Lower lobe of right lung (tissue), 2 donors: ENCODE data around the gene CHMP3. TPM values are rescaled to one million over a fixed set of nuclear protein-coding genes. Genes with fewer than 3 reads are reported as not detected.

Experiments
- ATAC-seq, 2 donors: fragments of 200-7000 bp; cut with Tn5 transposase; one replicate each; pipeline ENCODE4 v1.9.1; 2020 to 2022; ENCODE audit warnings: mild to moderate bottlenecking in 2 of 2, moderate library complexity in 2 of 2
- DNase-seq: peaks from one replicate; pipeline ENCODE4 v3.0.0-alpha.2; 2020
- H3K27ac ChIP-seq: fragments of 200-600 bp; one replicate; pipeline ENCODE4 v1.8.0; 2022
- H3K27me3 ChIP-seq: fragments of 200-600 bp; one replicate; pipeline ENCODE4 v1.8.0; 2022; ENCODE audit warnings: low read depth
- H3K36me3 ChIP-seq: fragments of 200-600 bp; one replicate; pipeline ENCODE4 v1.8.0; 2022; ENCODE audit warnings: mild to moderate bottlenecking
- H3K4me1 ChIP-seq: fragments of 200-600 bp; one replicate; pipeline ENCODE4 v1.8.0; 2022
- H3K4me3 ChIP-seq: fragments of 200-600 bp; one replicate; pipeline ENCODE4 v1.8.0; 2022; ENCODE audit warnings: mild to moderate bottlenecking
- H3K9me3 ChIP-seq: fragments of 200-600 bp; one replicate; pipeline ENCODE4 v1.8.0; 2022
- CTCF ChIP-seq: fragments of 200-600 bp; IDR thresholded peaks from one replicate; pipeline ENCODE4 v1.8.0; 2022; ENCODE audit warnings: antibody characterized with exemption, mild to moderate bottlenecking
- intact Hi-C: fragments of 100-400 bp; cut with DNase I; formaldehyde crosslinking; loops from one replicate; pipeline ENCODE4 v1.11.0; 2022
- total RNA-seq: library from RNA; stranded (reverse); fragmentation: NEBNext Ultra II Directional; extraction: Animal tissue kit (Norgen Biotek cat#: 25700); gene quantifications from one replicate; pipeline ENCODE4 v1.2.1, GENCODE V29; 2021
- donor health status: DM: no; HTN: yes; CAD: no; lungs with severe emphysema.

The CHMP3 gene
- total RNA-seq, 1 donor from 2014 or later = 140 TPM

GRCh38 chr2:86454238-86454637 is 109.0 kb downstream of the CHMP3 start:
- ATAC-seq = no peak
- H3K27ac ChIP-seq = no peak overlapping the region
- intact Hi-C loops = no loop called here

GRCh38 chr2:86453836-86454235 is 109.4 kb downstream of the CHMP3 start:
- Histone ChIP-seq H3K27ac (no peak overlapping the region), H3K36me3 (peaks cover 97% of the 10 kb centered on the region), H3K27me3 (no peaks in the 10 kb centered on the region), H3K4me1 (peaks cover 21% of the 10 kb centered on the region), H3K9me3 (no peaks in the 10 kb centered on the region), H3K4me3 (no peak overlapping the region)
- peak in 1 of 2 donors; percentile 47 for ATAC-seq
- TF ChIP-seq CTCF = no peak
- intact Hi-C loops = no loop called here
- no peak for DNase-seq

More at GRCh38 chr2:86454238-86454637, 109.0 kb downstream of the CHMP3 start:
- Histone ChIP-seq H3K27me3 (no peaks in the 10 kb centered on the region), H3K36me3 (peaks cover 98% of the 10 kb centered on the region), H3K9me3 (no peaks in the 10 kb centered on the region), H3K4me1 (peaks cover 17% of the 10 kb centered on the region), H3K4me3 (no peak overlapping the region)
- no peak for DNase-seq
- no peak for TF ChIP-seq CTCF

Other genes with a start within 250 kb of the CHMP3 start
- gene REEP1, start 225.8 kb downstream of the CHMP3 start, total RNA-seq = 6.9 TPM
- 55.8 TPM for gene KDM3A, start 122.1 kb downstream of the CHMP3 start, total RNA-seq
- gene RNF103, start 60.4 kb upstream of the CHMP3 start, total RNA-seq = 23.3 TPM
- gene RMND5A, start 156.8 kb upstream of the CHMP3 start, total RNA-seq = 32.1 TPM
- 5.5 TPM for gene CD8A, start 227.5 kb upstream of the CHMP3 start, total RNA-seq